Right hindlimb (tissue), 1 donor: ENCODE measurements around the gene CLIP3.

Source experiments
- DNase-seq: peaks from one replicate; pipeline ENCODE4 v3.0.0-alpha.2; 2018

Gene CLIP3

DNA sequence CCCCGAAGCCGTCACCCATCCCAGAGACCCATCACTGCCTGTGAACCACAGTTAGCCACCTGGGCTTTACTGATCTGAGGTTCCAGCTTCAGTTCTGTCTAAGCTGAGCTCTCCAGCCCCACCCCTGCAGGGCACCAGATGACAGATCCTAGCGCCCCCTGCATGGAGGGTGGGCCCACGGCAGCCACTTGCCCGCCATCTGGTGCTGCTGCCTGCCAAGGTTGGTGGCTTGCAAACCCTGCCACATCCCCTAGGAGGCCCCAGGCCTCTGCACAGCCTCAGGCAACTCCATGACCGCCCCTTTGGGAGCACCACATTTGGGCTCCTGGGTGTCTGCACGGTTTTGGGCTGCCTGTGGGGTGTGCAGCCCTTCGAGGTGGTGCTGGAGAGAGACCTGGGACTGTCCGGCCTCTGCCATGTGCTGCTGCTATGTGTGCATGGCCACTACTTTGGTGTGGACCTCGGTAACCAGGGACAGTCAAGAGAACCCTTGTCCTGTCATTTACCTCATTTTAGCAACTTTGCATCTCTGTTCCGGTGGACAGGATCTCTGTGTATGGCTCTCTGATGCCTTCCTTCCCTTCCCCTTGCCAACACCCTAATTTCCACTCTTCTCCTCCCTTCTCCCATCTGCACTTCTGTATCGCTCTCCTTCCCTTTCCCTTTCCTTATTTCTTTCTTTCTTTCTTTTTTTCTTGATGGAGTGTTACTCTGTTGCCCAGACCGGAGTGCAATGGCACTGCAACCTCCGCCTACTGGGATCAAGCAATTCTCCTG lies 55.0 kb downstream of the CLIP3 start:
- no peak for DNase-seq

DNA sequence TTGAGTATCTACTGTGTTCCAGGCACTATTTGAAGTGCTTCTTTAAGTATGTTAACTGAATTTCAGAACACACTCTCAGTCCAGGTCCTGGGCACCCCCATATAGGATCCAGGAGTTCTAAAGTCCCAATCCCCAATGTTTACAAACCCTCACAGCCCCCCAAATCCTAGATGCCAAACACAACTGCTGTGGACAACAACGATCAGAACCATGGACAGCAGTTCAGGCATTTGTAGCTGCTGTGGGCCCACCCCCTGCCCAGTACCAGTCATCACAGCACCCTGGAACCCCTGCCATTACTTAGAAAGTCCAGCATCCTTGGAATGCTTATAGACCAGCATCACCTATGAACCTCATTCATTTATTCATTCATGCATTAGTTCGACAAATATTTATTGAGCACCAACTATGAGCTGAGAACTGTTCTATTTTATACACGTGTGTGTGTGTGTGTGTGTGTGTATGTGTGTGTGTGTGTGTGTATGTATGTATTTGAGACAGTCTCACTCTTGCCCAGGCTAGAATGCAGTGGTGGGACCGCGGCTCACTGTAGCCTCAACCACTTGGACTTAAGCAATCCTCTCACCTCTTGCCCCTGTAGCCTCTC lies 57.0 kb downstream of the CLIP3 start:
- no peak for DNase-seq

DNA sequence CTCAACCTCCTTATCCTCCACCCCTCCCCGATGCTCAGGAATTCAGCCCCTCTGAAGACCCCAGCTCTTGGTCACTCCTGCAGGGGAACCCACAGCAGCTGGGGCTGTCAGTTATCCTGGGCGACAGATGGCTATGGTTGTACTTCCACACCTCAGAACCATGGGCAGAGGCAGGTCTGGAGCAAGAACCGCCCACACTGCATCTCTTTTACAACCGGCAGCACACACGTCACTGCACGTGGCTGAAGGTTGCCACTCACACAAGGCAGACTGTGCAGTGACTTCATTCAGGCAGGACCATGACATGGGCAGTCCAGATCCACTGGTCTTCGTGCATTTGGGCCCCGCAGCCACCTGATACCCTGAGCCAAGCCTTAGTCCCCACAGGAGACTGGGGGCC lies 59.2 kb downstream of the CLIP3 start:
- DNase-seq, result no peak

DNA sequence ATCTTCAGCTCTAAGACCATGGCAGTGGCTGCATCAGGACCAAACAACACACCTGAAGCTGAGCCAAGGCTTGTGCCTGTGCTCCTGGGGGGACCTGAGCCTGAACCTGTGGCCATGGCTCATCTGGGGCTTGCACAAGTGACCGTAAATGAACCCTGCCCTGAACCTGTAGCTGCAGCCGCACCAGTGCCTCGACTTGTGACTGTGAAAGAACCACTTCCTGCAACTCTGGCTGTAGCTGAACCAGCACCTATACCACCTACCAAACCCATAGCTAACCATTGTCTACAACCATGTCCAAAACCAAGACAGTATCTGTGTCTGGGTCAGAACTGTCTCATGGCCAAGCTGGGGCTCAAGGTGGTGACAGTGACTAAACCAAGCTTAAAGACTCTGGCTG lies 65.9 kb downstream of the CLIP3 start:
- no peak for DNase-seq
